ENCODE measurements around the gene TTLL1. TPM values are rescaled to one million over a fixed set of nuclear protein-coding genes. Genes with fewer than 3 reads are reported as not detected.

Gene TTLL1
- total RNA-seq, 4 donors from 2014 or later, result 4.4 to 11.4 (median 5.8) TPM

- DNase-seq, result no peak
- H3K27ac ChIP-seq, result peak overlapping the region in 2 of 3 donors; percentile 96 to 97
- no peak for TF ChIP-seq CTCF (IDR thresholded peaks at IDR 0.05)
- TF ChIP-seq POLR2A (IDR thresholded peaks at IDR 0.05), result no peak
- no peaks in the 10 kb centered on the region for H3K9me3 ChIP-seq
- WGBS, 2 donors, result 20 to 32% methylated on average over 5 of the region's 5 CpGs
- intact Hi-C loops (cut with DNase I), result no loop called here
- H3K4me1 ChIP-seq, result peaks cover 43 to 51% of the 10 kb centered on the region in 2 donors
- H3K27me3 ChIP-seq, result no peaks in the 10 kb centered on the region
- no peaks in the 10 kb centered on the region for H3K36me3 ChIP-seq
- H3K4me3 ChIP-seq (replicated peaks in 1 of 3), result peak overlapping the region in 1 of 3 donors; percentile 34
Observed at GRCh38 chr22:43015677-43016042, 73.5 kb downstream of the TTLL1 start.

GRCh38 chr22:43014869-43015676 lies 74.1 kb downstream of the TTLL1 start, which contains the start of gene PACSIN2:
PACSIN2 (minus strand) TSS chr22:43015149; CDS start chr22:42912080, 103,069 bp downstream.
- Histone ChIP-seq H3K9me3 (no peaks in the 10 kb centered on the region), H3K36me3 (no peaks in the 10 kb centered on the region), H3K4me1 (peaks cover 46 to 53% of the 10 kb centered on the region in 2 donors), H3K27ac (peak within 1 kb of the TSS; percentile 56 to 97 (median 96)), H3K4me3 (replicated peaks in 1 of 3) (peak within 1 kb of the TSS; percentile 35 to 86 (median 66)), H3K27me3 (no peaks in the 10 kb centered on the region)
- WGBS, 2 donors, result 0 to 1% methylated on average over 19 to 28 of the region's 85 CpGs
- TF ChIP-seq CTCF (IDR thresholded peaks at IDR 0.05) (no peak), POLR2A (IDR thresholded peaks at IDR 0.05) (peak; percentile 84 to 100)
- intact Hi-C loops (cut with DNase I), result no loop called here
- peak; percentile 100 for DNase-seq

GRCh38 chr22:43014316-43014868 lies 74.8 kb downstream of the TTLL1 start:
- intact Hi-C loops (cut with DNase I), result no loop called here
- no peaks in the 10 kb centered on the region for H3K27me3 ChIP-seq
- H3K4me3 ChIP-seq (replicated peaks in 1 of 3), result peak overlapping the region; percentile 35 to 86 (median 66)
- TF ChIP-seq POLR2A (IDR thresholded peaks at IDR 0.05) (no peak), CTCF (IDR thresholded peaks at IDR 0.05) (no peak)
- DNase-seq, result peak; percentile 57 to 66
- H3K9me3 ChIP-seq, result no peaks in the 10 kb centered on the region
- peaks cover 49 to 54% of the 10 kb centered on the region in 2 donors for H3K4me1 ChIP-seq
- peak overlapping the region; percentile 37 to 97 (median 81) for H3K27ac ChIP-seq
- no peaks in the 10 kb centered on the region for H3K36me3 ChIP-seq
- 0 to 1% methylated on average over 29 to 30 of the region's 39 CpGs for WGBS, 2 donors

GRCh38 chr22:43013355-43014315 lies 75.6 kb downstream of the TTLL1 start:
- TF ChIP-seq POLR2A (IDR thresholded peaks at IDR 0.05) (no peak), CTCF (IDR thresholded peaks at IDR 0.05) (no peak)
- Histone ChIP-seq H3K27ac (peak overlapping the region in 2 of 3 donors; percentile 81 to 97), H3K9me3 (no peaks in the 10 kb centered on the region), H3K4me1 (peaks cover 50 to 57% of the 10 kb centered on the region in 2 donors), H3K4me3 (replicated peaks in 1 of 3) (peak overlapping the region in 2 of 3 donors; percentile 35 to 86), H3K27me3 (no peaks in the 10 kb centered on the region), H3K36me3 (no peaks in the 10 kb centered on the region)
- WGBS, 2 donors, result 23 to 29% methylated on average over 11 to 16 of the region's 16 CpGs
- peak; percentile 35 to 40 for DNase-seq
- intact Hi-C loops (cut with DNase I), result no loop called here

Measured in thyroid gland (tissue), 4 donors.